Activated CD4-positive, CD25-positive, alpha-beta regulatory T cell treated with anti-CD3 and anti-CD28 coated beads, Interleukin-2, amount 50 U/mL, for 16 hours (primary cell): ENCODE measurements around the gene ESYT1.

ENCODE experiments used
- DNase-seq: peaks from one replicate; pipeline ENCODE4 v3.0.0-alpha.2; 2020; ENCODE audit warnings: low read depth, low spot score

Gene ESYT1

GRCh38 chr12:56128670-56129205 lies 671 bp downstream of the ESYT1 start:
- DNase-seq: no peak

GRCh38 chr12:56129206-56129941 lies 1.3 kb downstream of the ESYT1 start:
- DNase-seq: peak; percentile 43

GRCh38 chr12:56129942-56130495 lies 2.0 kb downstream of the ESYT1 start:
- no peak for DNase-seq

- no peak for DNase-seq
Measured at GRCh38 chr12:56130876-56131275, 2.8 kb downstream of the ESYT1 start.

GRCh38 chr12:56134897-56135296 lies 6.8 kb downstream of the ESYT1 start:
- no peak for DNase-seq

GRCh38 chr12:56137853-56138571 lies 9.9 kb downstream of the ESYT1 start:
- no peak for DNase-seq

- DNase-seq: no peak
Measured at GRCh38 chr12:56141946-56142784, 14.1 kb downstream of the ESYT1 start.

GRCh38 chr12:56143217-56143616 lies 15.2 kb downstream of the ESYT1 start:
- no peak for DNase-seq

- DNase-seq: no peak
Measured at GRCh38 chr12:56143870-56144269, 15.8 kb downstream of the ESYT1 start.

- DNase-seq: no peak
Measured at GRCh38 chr12:56145217-56145616, 17.1 kb downstream of the ESYT1 start.

- DNase-seq: no peak
Measured at GRCh38 chr12:56146492-56147460, 18.7 kb downstream of the ESYT1 start.

GRCh38 chr12:56150563-56150962 lies 22.5 kb downstream of the ESYT1 start:
- DNase-seq: no peak

GRCh38 chr12:56151672-56152131 lies 23.6 kb downstream of the ESYT1 start:
- DNase-seq: peak; percentile 44

- DNase-seq: peak; percentile 90
Measured at GRCh38 chr12:56152132-56152755, 24.2 kb downstream of the ESYT1 start, which contains the start of gene MYL6B. MYL6B (plus strand) TSS chr12:56152587; CDS start chr12:56153919, 1,332 bp downstream.

- no peak for DNase-seq
Measured at GRCh38 chr12:56152756-56153677, 24.9 kb downstream of the ESYT1 start.

GRCh38 chr12:56153678-56154065 lies 25.6 kb downstream of the ESYT1 start:
- DNase-seq: no peak

- no peak for DNase-seq
Measured at GRCh38 chr12:56154246-56154771, 26.2 kb downstream of the ESYT1 start.

- DNase-seq: no peak
Measured at GRCh38 chr12:56154818-56155217, 26.8 kb downstream of the ESYT1 start.
